ENCODE measurements around the gene CDCA4. TPM values are rescaled to one million over a fixed set of nuclear protein-coding genes. Genes with fewer than 3 reads are reported as not detected.

The CDCA4 gene
- total RNA-seq, 2 donors from 2014 or later = 49.2 to 58.6 TPM

GRCh38 chr14:105005329-105005928 is 15.5 kb downstream of the CDCA4 start:
- no peak overlapping the region for H3K27ac Mint-ChIP-seq
- ATAC-seq (replicated peaks) = no peak
- no peaks in the 10 kb centered on the region for H3K27me3 Mint-ChIP-seq
- H3K4me1 Mint-ChIP-seq = no peaks in the 10 kb centered on the region
- H3K9me3 Mint-ChIP-seq = no peaks in the 10 kb centered on the region
- no peak overlapping the region for H3K4me3 Mint-ChIP-seq
- peaks cover 31% of the 10 kb centered on the region for H3K36me3 Mint-ChIP-seq (ENCODE audit: low read depth)

- H3K9me3 Mint-ChIP-seq = no peaks in the 10 kb centered on the region
- no peak overlapping the region for H3K4me3 Mint-ChIP-seq
- H3K4me1 Mint-ChIP-seq = peaks cover 4% of the 10 kb centered on the region
- H3K36me3 Mint-ChIP-seq (ENCODE audit: low read depth) = no peaks in the 10 kb centered on the region
- no peaks in the 10 kb centered on the region for H3K27me3 Mint-ChIP-seq
- no peak overlapping the region for H3K27ac Mint-ChIP-seq
- no peak for ATAC-seq (replicated peaks)
Observed at GRCh38 chr14:104999361-104999760, 21.5 kb downstream of the CDCA4 start.

- Mint-ChIP-seq H3K4me1 (peaks cover 4% of the 10 kb centered on the region), H3K36me3 (ENCODE audit: low read depth) (no peaks in the 10 kb centered on the region), H3K9me3 (no peaks in the 10 kb centered on the region), H3K27me3 (no peaks in the 10 kb centered on the region), H3K27ac (no peak overlapping the region), H3K4me3 (no peak overlapping the region)
- ATAC-seq (replicated peaks) = no peak
Observed at GRCh38 chr14:104998801-104999200, 22.1 kb downstream of the CDCA4 start.

GRCh38 chr14:104996483-104996882 is 24.4 kb downstream of the CDCA4 start:
- no peaks in the 10 kb centered on the region for H3K27me3 Mint-ChIP-seq
- H3K4me3 Mint-ChIP-seq = no peak overlapping the region
- H3K27ac Mint-ChIP-seq = no peak overlapping the region
- no peaks in the 10 kb centered on the region for H3K9me3 Mint-ChIP-seq
- H3K36me3 Mint-ChIP-seq (ENCODE audit: low read depth) = no peaks in the 10 kb centered on the region
- no peak for ATAC-seq (replicated peaks)
- H3K4me1 Mint-ChIP-seq = peaks cover 8% of the 10 kb centered on the region

GRCh38 chr14:104996032-104996431 is 24.9 kb downstream of the CDCA4 start:
- no peak for ATAC-seq (replicated peaks)
- no peak overlapping the region for H3K4me3 Mint-ChIP-seq
- no peaks in the 10 kb centered on the region for H3K27me3 Mint-ChIP-seq
- no peaks in the 10 kb centered on the region for H3K36me3 Mint-ChIP-seq (ENCODE audit: low read depth)
- H3K27ac Mint-ChIP-seq = no peak overlapping the region
- no peaks in the 10 kb centered on the region for H3K9me3 Mint-ChIP-seq
- peaks cover 8% of the 10 kb centered on the region for H3K4me1 Mint-ChIP-seq

- Mint-ChIP-seq H3K27ac (no peak overlapping the region), H3K4me3 (no peak overlapping the region), H3K27me3 (no peaks in the 10 kb centered on the region), H3K9me3 (no peaks in the 10 kb centered on the region), H3K4me1 (peaks cover 8% of the 10 kb centered on the region), H3K36me3 (ENCODE audit: low read depth) (no peaks in the 10 kb centered on the region)
- ATAC-seq (replicated peaks) = no peak
Observed at GRCh38 chr14:104994978-104995377, 25.9 kb downstream of the CDCA4 start.

- H3K9me3 Mint-ChIP-seq = no peaks in the 10 kb centered on the region
- no peak overlapping the region for H3K4me3 Mint-ChIP-seq
- no peak overlapping the region for H3K27ac Mint-ChIP-seq
- H3K36me3 Mint-ChIP-seq (ENCODE audit: low read depth) = no peaks in the 10 kb centered on the region
- no peak for ATAC-seq (replicated peaks)
- peaks cover 5% of the 10 kb centered on the region for H3K4me1 Mint-ChIP-seq
- H3K27me3 Mint-ChIP-seq = no peaks in the 10 kb centered on the region
Observed at GRCh38 chr14:104993808-104994591, 26.9 kb downstream of the CDCA4 start.

- Mint-ChIP-seq H3K27me3 (no peaks in the 10 kb centered on the region), H3K9me3 (no peaks in the 10 kb centered on the region), H3K36me3 (ENCODE audit: low read depth) (no peaks in the 10 kb centered on the region), H3K4me1 (peaks cover 5% of the 10 kb centered on the region), H3K4me3 (no peak overlapping the region), H3K27ac (no peak overlapping the region)
- ATAC-seq (replicated peaks) = no peak
Observed at GRCh38 chr14:104993306-104993705, 27.6 kb downstream of the CDCA4 start.

GRCh38 chr14:104992501-104992900 is 28.4 kb downstream of the CDCA4 start:
- no peaks in the 10 kb centered on the region for H3K9me3 Mint-ChIP-seq
- no peak overlapping the region for H3K4me3 Mint-ChIP-seq
- peak overlapping the region; percentile 41 for H3K27ac Mint-ChIP-seq
- H3K4me1 Mint-ChIP-seq = peaks cover 5% of the 10 kb centered on the region
- no peak for ATAC-seq (replicated peaks)
- no peaks in the 10 kb centered on the region for H3K36me3 Mint-ChIP-seq (ENCODE audit: low read depth)
- no peaks in the 10 kb centered on the region for H3K27me3 Mint-ChIP-seq

- no peaks in the 10 kb centered on the region for H3K27me3 Mint-ChIP-seq
- ATAC-seq (replicated peaks) = no peak
- no peak overlapping the region for H3K4me3 Mint-ChIP-seq
- H3K9me3 Mint-ChIP-seq = no peaks in the 10 kb centered on the region
- peaks cover 9% of the 10 kb centered on the region for H3K4me1 Mint-ChIP-seq
- no peaks in the 10 kb centered on the region for H3K36me3 Mint-ChIP-seq (ENCODE audit: low read depth)
- peak overlapping the region; percentile 41 for H3K27ac Mint-ChIP-seq
Observed at GRCh38 chr14:104991896-104992230, 29.0 kb downstream of the CDCA4 start.

- ATAC-seq (replicated peaks) = no peak
- Mint-ChIP-seq H3K9me3 (no peaks in the 10 kb centered on the region), H3K27me3 (no peaks in the 10 kb centered on the region), H3K36me3 (ENCODE audit: low read depth) (no peaks in the 10 kb centered on the region), H3K27ac (no peak overlapping the region), H3K4me1 (peaks cover 9% of the 10 kb centered on the region), H3K4me3 (no peak overlapping the region)
Observed at GRCh38 chr14:104989951-104990303, 31.0 kb downstream of the CDCA4 start.

- no peaks in the 10 kb centered on the region for H3K27me3 Mint-ChIP-seq
- peaks cover 9% of the 10 kb centered on the region for H3K4me1 Mint-ChIP-seq
- H3K27ac Mint-ChIP-seq = no peak overlapping the region
- H3K4me3 Mint-ChIP-seq = no peak overlapping the region
- no peaks in the 10 kb centered on the region for H3K36me3 Mint-ChIP-seq (ENCODE audit: low read depth)
- no peak for ATAC-seq (replicated peaks)
- no peaks in the 10 kb centered on the region for H3K9me3 Mint-ChIP-seq
Observed at GRCh38 chr14:104989236-104989950, 31.5 kb downstream of the CDCA4 start.

- Mint-ChIP-seq H3K4me3 (peak overlapping the region; percentile 62), H3K27ac (no peak overlapping the region), H3K36me3 (ENCODE audit: low read depth) (no peaks in the 10 kb centered on the region), H3K27me3 (no peaks in the 10 kb centered on the region), H3K9me3 (no peaks in the 10 kb centered on the region), H3K4me1 (peaks cover 4% of the 10 kb centered on the region)
- ATAC-seq (replicated peaks) = no peak
Observed at GRCh38 chr14:104986487-104987164, 34.3 kb downstream of the CDCA4 start.

GRCh38 chr14:104985675-104986486 is 35.0 kb downstream of the CDCA4 start, which contains the start of gene CLBA1:
Gene CLBA1 (plus strand): TSS chr14:104985788. CDS start chr14:104986432, 644 bp downstream.
- Mint-ChIP-seq H3K9me3 (no peaks in the 10 kb centered on the region), H3K4me1 (peaks cover 4% of the 10 kb centered on the region), H3K27ac (peak within 1 kb of the TSS; percentile 59), H3K27me3 (no peaks in the 10 kb centered on the region), H3K4me3 (peak within 1 kb of the TSS; percentile 71), H3K36me3 (ENCODE audit: low read depth) (no peaks in the 10 kb centered on the region)
- ATAC-seq (replicated peaks) = peak; percentile 99

All from activated T-helper 17 cell treated with anti-CD3 and anti-CD28 coated beads, Interleukin-2, amount 50 U/mL, for 72 hours (primary cell).